ENCODE data around the gene ALOX15B. TPM values are rescaled to one million over a fixed set of nuclear protein-coding genes. Genes with fewer than 3 reads are reported as not detected.

Gene ALOX15B
- total and polyA plus RNA-seq, 2 of the 13 experiments (the other 11 are each of a cell fraction or from before 2014, with no cell fraction given) = not detected

GRCh38 chr17:8048236-8048635, 9.4 kb downstream of the ALOX15B start:
- H4K20me1 ChIP-seq (ENCODE audit: insufficient read depth, low read length) = no peaks in the 10 kb centered on the region
- TF ChIP-seq ZNF710 (CRISPR knock-in tag; IDR thresholded peaks at IDR 0.05; ENCODE audit: borderline replicate concordance) = no peak
- no peak for TF ChIP-seq SMC3 (IDR thresholded peaks at IDR 0.05; ENCODE audit: low read length)
- TF ChIP-seq IRF1 (CRISPR knock-in tag; IDR thresholded peaks at IDR 0.05; ENCODE audit: low read depth) = no peak
- no peak for TF ChIP-seq AFF4 (CRISPR knock-in tag; IDR thresholded peaks at IDR 0.05)
- no peak for TF ChIP-seq TCF7 (IDR thresholded peaks at IDR 0.05; ENCODE audit: low read depth)
- no peak for TF ChIP-seq TRIM22 (IDR thresholded peaks at IDR 0.05)
- TF ChIP-seq KDM6A (CRISPR knock-in tag; IDR thresholded peaks at IDR 0.05; ENCODE audit: low read depth) = no peak
- TF ChIP-seq POLR2A (IDR thresholded peaks at IDR 0.05; ENCODE audit: insufficient read depth in 1 of 2, low read depth in 2 of 2, low read length in 2 of 2) = no peak
- no peak for TF ChIP-seq SIX1 (CRISPR knock-in tag; IDR thresholded peaks at IDR 0.05; ENCODE audit: borderline replicate concordance)
- no peak for TF ChIP-seq IRX3 (CRISPR knock-in tag; IDR thresholded peaks at IDR 0.05; ENCODE audit: borderline replicate concordance, low read depth)
- no peak for TF ChIP-seq ZNF709 (CRISPR knock-in tag; IDR thresholded peaks at IDR 0.05)
- no peak for TF ChIP-seq MAF1 (CRISPR knock-in tag; IDR thresholded peaks at IDR 0.05; ENCODE audit: borderline replicate concordance)
- ChIA-PET CTCF (ENCODE audit: low intra/inter-chr PET ratio, low total read pairs) (no interaction called here), POLR2A (interaction anchor here (1.0 kb wide), 1 partner anchor 8 kb away, joined by 3 read pairs; no protein-coding TSS in a partner anchor)
- no peak for FAIRE-seq
- H3K79me2 ChIP-seq (ENCODE audit: insufficient read depth, low read length) = no peaks in the 10 kb centered on the region
- H3K4me1 ChIP-seq (ENCODE audit: insufficient read depth, low read length) = no peaks in the 10 kb centered on the region
- no peak for ATAC-seq
- H3K27me3 ChIP-seq (ENCODE audit: control insufficient read depth in 1 of 2, insufficient read depth in 2 of 2, low read length in 2 of 2) = peaks cover 12 to 84% of the 10 kb centered on the region in 2 experiments; a peak in 4 of 5 replicates
- H3K9me3 ChIP-seq (ENCODE audit: low read length) = no peaks in the 10 kb centered on the region
- no peaks in the 10 kb centered on the region for H3K36me3 ChIP-seq (replicated peaks in 1 of 2; ENCODE audit: control insufficient read depth in 1 of 2, insufficient read depth in 2 of 2, low read length in 2 of 2)
- no peak overlapping the region for H3K4me3 ChIP-seq (replicated peaks in 1 of 3; ENCODE audit: insufficient read depth in 1 of 3, low read depth in 2 of 3, low read length in 3 of 3)
- DNase-seq (ENCODE audit: low spot score) = no peak
- H3K9ac ChIP-seq (ENCODE audit: insufficient read depth, low read depth, low read length) = no peak overlapping the region
- H2AFZ ChIP-seq (ENCODE audit: low read length) = no peak overlapping the region
- 55% methylated on average over 2 of the region's 12 CpGs for WGBS (ENCODE audit: low lambda C conversion rate)
- intact Hi-C loops (cut with micrococcal nuclease; ENCODE audit: unreplicated experiment) = loop anchor here (2.0 kb wide), 1 partner anchor 41 kb away; no protein-coding TSS in a partner anchor
- no peak overlapping the region for H3K27ac ChIP-seq (ENCODE audit: extremely low read length, insufficient read depth, low read length)
- no peak overlapping the region for H3K4me2 ChIP-seq (ENCODE audit: low read depth, low read length)
- no TSS peak for BruUV-seq (replicated peaks)
- in situ Hi-C loops (cut with HindIII; ENCODE audit: extremely low pct_ligation_motif_present, low pct_unique_long_range_greater_than_20kb) = no loop called here
